Neural progenitor cell (in vitro differentiated cells): ENCODE measurements around the gene NR1D2. TPM values are rescaled to one million over a fixed set of nuclear protein-coding genes. Genes with fewer than 3 reads are reported as not detected.

Experiments used
- DNase-seq: peaks from one replicate; pipeline ENCODE4 v3.0.0-alpha.2; 2016; ENCODE audit warnings: low spot score
- H2AFZ ChIP-seq: fragments of 200-600 bp; sonication (generic); replicated peaks from 2 replicates; pipeline ENCODE4 v1.6.1; 2016; ENCODE audit warnings: antibody characterized with exemption
- H3F3A ChIP-seq: fragments of 200-600 bp; sonication (generic); 2 replicates; pipeline ENCODE4 v1.6.1; 2016; ENCODE audit warnings: antibody characterized with exemption, low read depth
- H3K27ac ChIP-seq: fragments of 200-600 bp; sonication (generic); 2 replicates; pipeline ENCODE4 v1.5.1; 2016; ENCODE audit warnings: mild to moderate bottlenecking
- H3K27me3 ChIP-seq: fragments of 200-600 bp; sonication (generic); 2 replicates; pipeline ENCODE4 v1.6.1; 2016; ENCODE audit warnings: mild to moderate bottlenecking, moderate library complexity
- H3K36me3 ChIP-seq: fragments of 200-600 bp; sonication (generic); 2 replicates; pipeline ENCODE4 v1.5.1; 2016
- H3K4me1 ChIP-seq: fragments of 200-600 bp; sonication (generic); 2 replicates; pipeline ENCODE4 v1.6.1; 2016; ENCODE audit warnings: mixed run types
- H3K4me2 ChIP-seq: fragments of 200-600 bp; sonication (generic); 2 replicates; pipeline ENCODE4 v1.6.1; 2016
- H3K4me3 ChIP-seq: fragments of 200-600 bp; sonication (generic); 2 replicates; pipeline ENCODE4 v1.5.1; 2016
- H3K79me2 ChIP-seq: fragments of 200-600 bp; sonication (generic); 2 replicates; pipeline ENCODE4 v1.6.1; 2016; ENCODE audit warnings: low read depth
- H3K9ac ChIP-seq: fragments of 200-600 bp; sonication (generic); 2 replicates; pipeline ENCODE4 v1.6.1; 2016
- H3K9me3 ChIP-seq: fragments of 200-600 bp; sonication (generic); 2 replicates; pipeline ENCODE4 v1.5.1; 2016; ENCODE audit warnings: low read depth
- H4K20me1 ChIP-seq: fragments of 200-600 bp; sonication (generic); 2 replicates; pipeline ENCODE4 v1.6.1; 2016; ENCODE audit warnings: low read depth
- H3K27ac Mint-ChIP-seq: 3 replicates; pipeline ENCODE4 v1.8.0; 2021; ENCODE audit warnings: mixed read lengths
- H3K27me3 Mint-ChIP-seq: 2 replicates; pipeline ENCODE4 v1.8.0; 2022; ENCODE audit warnings: low read depth, mild to moderate bottlenecking, inconsistent platforms, moderate library complexity, mixed read lengths; ENCODE audit not compliant: insufficient read depth
- H3K36me3 Mint-ChIP-seq: 3 replicates; pipeline ENCODE4 v1.8.0; 2021; ENCODE audit warnings: mixed read lengths
- H3K4me1 Mint-ChIP-seq: 3 replicates; pipeline ENCODE4 v1.8.0; 2021; ENCODE audit warnings: mixed read lengths
- H3K4me3 Mint-ChIP-seq: 3 replicates; pipeline ENCODE4 v1.8.0; 2021; ENCODE audit warnings: mild to moderate bottlenecking, moderate library complexity, mixed read lengths
- H3K9me3 Mint-ChIP-seq: 3 replicates; pipeline ENCODE4 v1.8.0; 2020; ENCODE audit warnings: mixed read lengths
- EZH2 ChIP-seq: fragments of 200-600 bp; sonication (generic); IDR thresholded peaks from 2 replicates; pipeline ENCODE4 v1.6.1; 2017; ENCODE audit warnings: antibody characterized with exemption, mild to moderate bottlenecking, moderate library complexity
- EZH2phosphoT487 ChIP-seq: fragments of 200-600 bp; sonication (generic); IDR thresholded peaks from 2 replicates; pipeline ENCODE4 v1.6.1; 2017; ENCODE audit warnings: antibody characterized with exemption
- total RNA-seq: library from RNA; depleted of rRNA; stranded (reverse); fragments of >200 nt; gene quantifications from 2 replicates; pipeline ENCODE4 v1.2.3, GENCODE V29; 2015; ENCODE audit warnings: low replicate concordance
- TF ChIP-seq, protein P1 (sequence below): fragments of 200-600 bp; sonication (generic); IDR thresholded peaks from 2 replicates; pipeline ENCODE4 v1.5.1; 2017; ENCODE audit warnings: antibody characterized with exemption, mild to moderate bottlenecking

Gene NR1D2
- total RNA-seq, 1 donor from 2014 or later: 43.7 TPM

DNA sequence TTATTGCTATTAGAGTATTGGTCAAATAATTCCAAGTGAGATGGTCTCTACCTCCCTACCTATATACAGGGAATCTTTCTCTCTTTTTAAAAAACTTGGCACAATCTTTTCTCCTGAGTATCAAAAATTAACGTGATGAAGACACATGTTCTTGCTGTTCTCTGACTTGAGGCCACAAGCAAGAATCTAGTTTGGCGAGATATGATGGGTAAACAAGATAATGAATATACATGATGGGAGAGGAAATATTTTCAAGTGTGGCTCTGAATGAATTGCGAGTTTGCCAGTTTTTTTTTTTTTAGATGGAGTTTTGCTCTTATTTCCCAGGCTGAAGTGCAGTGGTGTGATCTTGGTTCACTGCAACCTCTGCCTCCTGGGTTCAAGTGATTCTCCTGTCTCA, 11.6 kb downstream of the NR1D2 start:
- H3K9me3 Mint-ChIP-seq: no peaks in the 10 kb centered on the region
- Histone ChIP-seq H3K4me2 (no peak overlapping the region), H3K36me3 (no peaks in the 10 kb centered on the region), H3K9me3 (no peaks in the 10 kb centered on the region), H2AFZ (no peak overlapping the region), H3F3A (no peaks in the 10 kb centered on the region), H3K79me2 (peaks cover 62% of the 10 kb centered on the region), H3K27ac (no peak overlapping the region), H3K4me1 (no peaks in the 10 kb centered on the region), H3K4me3 (no peak overlapping the region), H3K27me3 (no peaks in the 10 kb centered on the region), H4K20me1 (peaks cover 25% of the 10 kb centered on the region), H3K9ac (no peak overlapping the region)
- peaks cover 38% of the 10 kb centered on the region for H3K36me3 Mint-ChIP-seq
- H3K4me1 Mint-ChIP-seq: no peaks in the 10 kb centered on the region
- TF ChIP-seq EZH2phosphoT487 (no peak), EZH2 (no peak)
- TF ChIP-seq, protein P1, sequence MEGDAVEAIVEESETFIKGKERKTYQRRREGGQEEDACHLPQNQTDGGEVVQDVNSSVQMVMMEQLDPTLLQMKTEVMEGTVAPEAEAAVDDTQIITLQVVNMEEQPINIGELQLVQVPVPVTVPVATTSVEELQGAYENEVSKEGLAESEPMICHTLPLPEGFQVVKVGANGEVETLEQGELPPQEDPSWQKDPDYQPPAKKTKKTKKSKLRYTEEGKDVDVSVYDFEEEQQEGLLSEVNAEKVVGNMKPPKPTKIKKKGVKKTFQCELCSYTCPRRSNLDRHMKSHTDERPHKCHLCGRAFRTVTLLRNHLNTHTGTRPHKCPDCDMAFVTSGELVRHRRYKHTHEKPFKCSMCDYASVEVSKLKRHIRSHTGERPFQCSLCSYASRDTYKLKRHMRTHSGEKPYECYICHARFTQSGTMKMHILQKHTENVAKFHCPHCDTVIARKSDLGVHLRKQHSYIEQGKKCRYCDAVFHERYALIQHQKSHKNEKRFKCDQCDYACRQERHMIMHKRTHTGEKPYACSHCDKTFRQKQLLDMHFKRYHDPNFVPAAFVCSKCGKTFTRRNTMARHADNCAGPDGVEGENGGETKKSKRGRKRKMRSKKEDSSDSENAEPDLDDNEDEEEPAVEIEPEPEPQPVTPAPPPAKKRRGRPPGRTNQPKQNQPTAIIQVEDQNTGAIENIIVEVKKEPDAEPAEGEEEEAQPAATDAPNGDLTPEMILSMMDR: no peak
- DNase-seq: no peak
- H3K4me3 Mint-ChIP-seq: no peak overlapping the region
- H3K27ac Mint-ChIP-seq: no peak overlapping the region
- H3K27me3 Mint-ChIP-seq: no peaks in the 10 kb centered on the region

DNA sequence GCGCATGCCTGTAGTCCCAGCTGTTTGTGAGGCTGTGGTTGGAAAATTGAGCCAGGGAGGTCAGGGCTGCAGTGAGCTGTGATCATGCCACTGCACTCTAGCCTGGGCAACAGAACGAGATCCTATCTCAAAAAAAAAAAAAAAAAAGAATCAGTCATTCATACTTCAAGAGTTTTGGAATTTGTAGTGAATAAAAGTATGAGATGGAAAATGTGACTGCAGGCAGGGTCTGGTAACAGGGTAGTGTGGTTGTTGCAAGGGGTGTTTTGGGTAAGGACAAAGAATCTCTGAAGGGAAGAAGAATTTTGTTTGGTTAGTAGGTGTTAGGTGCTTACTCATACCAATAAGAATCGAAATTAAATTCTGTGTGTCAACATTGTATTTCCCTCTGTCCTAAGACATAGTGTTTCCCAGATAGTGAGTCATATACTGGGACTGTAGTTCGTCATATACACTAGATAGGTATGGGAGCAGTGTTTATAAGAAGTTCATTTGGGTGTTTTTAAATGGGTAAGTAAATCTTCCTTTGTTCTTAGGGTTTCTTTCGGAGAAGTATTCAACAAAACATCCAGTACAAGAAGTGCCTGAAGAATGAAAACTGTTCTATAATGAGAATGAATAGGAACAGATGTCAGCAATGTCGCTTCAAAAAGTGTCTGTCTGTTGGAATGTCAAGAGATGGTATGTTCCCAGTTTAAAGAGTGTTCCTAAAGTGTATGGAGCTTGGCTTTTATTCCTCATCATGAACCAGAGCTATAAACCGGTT, 14.2 kb downstream of the NR1D2 start:
- H3K9me3 Mint-ChIP-seq: no peaks in the 10 kb centered on the region
- Histone ChIP-seq H3K27ac (no peak overlapping the region), H3K27me3 (no peaks in the 10 kb centered on the region), H3K4me2 (no peak overlapping the region), H3K9ac (no peak overlapping the region), H3K79me2 (peaks cover 35% of the 10 kb centered on the region), H2AFZ (no peak overlapping the region), H3F3A (no peaks in the 10 kb centered on the region), H3K4me3 (no peak overlapping the region), H4K20me1 (peaks cover 7% of the 10 kb centered on the region), H3K9me3 (no peaks in the 10 kb centered on the region), H3K4me1 (no peaks in the 10 kb centered on the region), H3K36me3 (no peaks in the 10 kb centered on the region)
- H3K36me3 Mint-ChIP-seq: peaks cover 50% of the 10 kb centered on the region
- H3K27ac Mint-ChIP-seq: no peak overlapping the region
- H3K27me3 Mint-ChIP-seq: no peaks in the 10 kb centered on the region
- no peaks in the 10 kb centered on the region for H3K4me1 Mint-ChIP-seq
- no peak overlapping the region for H3K4me3 Mint-ChIP-seq
- TF ChIP-seq EZH2 (no peak), EZH2phosphoT487 (no peak)
- DNase-seq: no peak

DNA sequence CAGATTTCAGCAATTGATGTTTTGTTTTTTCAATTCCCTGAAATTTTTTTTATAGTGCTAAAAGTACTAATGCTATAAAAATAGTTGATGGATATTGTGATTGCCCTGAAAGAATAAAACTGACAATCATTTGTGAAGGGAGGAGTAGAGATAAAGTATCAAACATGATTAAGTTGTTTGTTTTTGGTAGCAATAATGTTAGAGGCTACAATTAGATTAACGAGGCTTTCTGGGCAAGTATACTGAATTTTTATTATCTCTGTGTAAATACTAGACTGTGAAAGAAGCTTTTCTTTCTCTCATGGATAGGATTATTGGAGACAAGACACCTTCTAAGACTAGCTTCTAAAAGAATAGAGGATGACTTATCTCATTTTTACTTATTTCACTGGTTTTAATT, 15.6 kb downstream of the NR1D2 start:
- H3K36me3 ChIP-seq: no peaks in the 10 kb centered on the region
- H3K4me2 ChIP-seq: no peak overlapping the region
- H3K4me3 Mint-ChIP-seq: no peak overlapping the region
- no peaks in the 10 kb centered on the region for H4K20me1 ChIP-seq
- H3K9me3 Mint-ChIP-seq: no peaks in the 10 kb centered on the region
- no peak overlapping the region for H2AFZ ChIP-seq
- TF ChIP-seq, protein P1: no peak
- no peaks in the 10 kb centered on the region for H3K4me1 ChIP-seq
- H3K27ac Mint-ChIP-seq: no peak overlapping the region
- H3K4me3 ChIP-seq: no peak overlapping the region
- no peaks in the 10 kb centered on the region for H3K4me1 Mint-ChIP-seq
- H3K27ac ChIP-seq: no peak overlapping the region
- H3K27me3 ChIP-seq: no peaks in the 10 kb centered on the region
- no peaks in the 10 kb centered on the region for H3K9me3 ChIP-seq
- H3K36me3 Mint-ChIP-seq: peaks cover 46% of the 10 kb centered on the region
- peaks cover 22% of the 10 kb centered on the region for H3K79me2 ChIP-seq
- no peaks in the 10 kb centered on the region for H3F3A ChIP-seq
- H3K27me3 Mint-ChIP-seq: no peaks in the 10 kb centered on the region
- H3K9ac ChIP-seq: no peak overlapping the region
- DNase-seq: no peak

DNA sequence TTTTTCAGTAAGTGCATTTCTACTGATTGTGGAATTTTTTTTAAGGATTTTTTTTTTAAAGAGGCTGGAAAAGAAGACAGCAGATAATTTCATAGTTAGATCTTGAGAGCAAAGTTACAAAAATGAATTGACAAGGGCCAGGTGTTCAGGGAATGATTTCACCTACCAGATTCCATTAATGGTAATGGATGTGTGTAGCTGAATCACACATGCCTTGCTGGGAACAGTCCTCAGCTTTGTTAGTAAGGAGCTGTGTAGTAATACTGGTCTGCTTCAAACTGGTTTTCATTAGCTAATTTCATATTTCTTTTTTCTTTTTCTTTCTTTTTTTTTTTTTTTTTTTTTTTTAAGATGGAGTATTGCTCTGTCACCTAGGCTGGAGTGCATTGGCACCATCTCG, 16.0 kb downstream of the NR1D2 start:
- no peak for DNase-seq
- Histone ChIP-seq H3K9ac (no peak overlapping the region), H4K20me1 (no peaks in the 10 kb centered on the region), H3K4me2 (no peak overlapping the region), H2AFZ (no peak overlapping the region), H3K79me2 (peaks cover 22% of the 10 kb centered on the region), H3F3A (no peaks in the 10 kb centered on the region), H3K4me3 (no peak overlapping the region), H3K9me3 (no peaks in the 10 kb centered on the region), H3K4me1 (no peaks in the 10 kb centered on the region), H3K27ac (no peak overlapping the region), H3K27me3 (no peaks in the 10 kb centered on the region), H3K36me3 (no peaks in the 10 kb centered on the region)
- Mint-ChIP-seq H3K4me1 (no peaks in the 10 kb centered on the region), H3K27me3 (no peaks in the 10 kb centered on the region), H3K36me3 (peaks cover 43% of the 10 kb centered on the region), H3K9me3 (no peaks in the 10 kb centered on the region), H3K4me3 (no peak overlapping the region), H3K27ac (no peak overlapping the region)
- TF ChIP-seq, protein P1: no peak
- TF ChIP-seq EZH2: no peak
- no peak for TF ChIP-seq EZH2phosphoT487
